Measurements from ENCODE around the gene PLA2G15. TPM values are rescaled to one million over a fixed set of nuclear protein-coding genes. Genes with fewer than 3 reads are reported as not detected.

Gene PLA2G15
- total and polyA plus RNA-seq, 2 of the 13 experiments (the other 11 are each of a cell fraction or from before 2014, with no cell fraction given) = 14.4 to 23.7 TPM

DNA sequence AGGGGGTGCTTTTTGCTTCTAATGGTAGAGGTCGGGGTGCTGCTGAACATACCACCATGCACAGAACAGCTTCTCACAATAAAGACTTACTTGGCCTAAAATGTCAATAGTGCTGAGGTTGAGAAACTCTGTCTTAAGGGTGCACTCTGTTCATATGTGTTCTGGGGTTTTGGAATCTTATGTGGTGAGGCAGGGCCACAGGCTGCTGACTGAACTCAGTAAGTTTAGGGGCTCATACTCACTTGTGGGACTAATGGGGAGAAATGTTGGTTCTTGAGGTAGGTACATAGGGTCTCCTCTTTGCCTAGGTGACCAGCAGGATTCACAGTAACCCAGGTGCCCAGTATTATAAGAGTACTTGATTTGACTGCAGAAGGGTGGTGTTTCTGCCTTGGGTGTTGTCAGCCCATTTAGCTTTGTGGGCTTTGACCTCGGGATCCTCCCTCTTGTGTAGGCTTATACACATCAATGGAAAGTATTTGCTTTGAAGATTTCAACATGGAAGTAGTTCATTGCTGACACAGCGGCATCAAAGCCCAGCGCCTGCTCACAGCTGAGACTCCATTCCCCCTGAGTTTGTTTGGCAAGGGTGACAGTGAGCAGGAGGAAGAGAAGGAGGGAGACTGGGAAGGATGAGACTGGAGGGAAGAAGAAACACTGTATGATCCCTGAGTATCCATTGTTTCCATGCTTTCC, 36.3 kb downstream of the PLA2G15 start (continued):
- TF ChIP-seq, protein P1, sequence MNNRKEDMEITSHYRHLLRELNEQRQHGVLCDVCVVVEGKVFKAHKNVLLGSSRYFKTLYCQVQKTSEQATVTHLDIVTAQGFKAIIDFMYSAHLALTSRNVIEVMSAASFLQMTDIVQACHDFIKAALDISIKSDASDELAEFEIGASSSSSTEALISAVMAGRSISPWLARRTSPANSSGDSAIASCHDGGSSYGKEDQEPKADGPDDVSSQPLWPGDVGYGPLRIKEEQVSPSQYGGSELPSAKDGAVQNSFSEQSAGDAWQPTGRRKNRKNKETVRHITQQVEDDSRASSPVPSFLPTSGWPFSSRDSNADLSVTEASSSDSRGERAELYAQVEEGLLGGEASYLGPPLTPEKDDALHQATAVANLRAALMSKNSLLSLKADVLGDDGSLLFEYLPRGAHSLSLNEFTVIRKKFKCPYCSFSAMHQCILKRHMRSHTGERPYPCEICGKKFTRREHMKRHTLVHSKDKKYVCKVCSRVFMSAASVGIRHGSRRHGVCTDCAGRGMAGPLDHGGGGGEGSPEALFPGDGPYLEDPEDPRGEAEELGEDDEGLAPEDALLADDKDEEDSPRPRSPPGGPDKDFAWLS (CRISPR knock-in tag; IDR thresholded peaks at IDR 0.05; ENCODE audit: borderline replicate concordance) = peak; percentile 29; the same call in 1 of the 2 replicates
- no peak for TF ChIP-seq ZNF30 (CRISPR knock-in tag; IDR thresholded peaks at IDR 0.05)
- TF ChIP-seq GFI1 (CRISPR knock-in tag; IDR thresholded peaks at IDR 0.05; ENCODE audit: borderline replicate concordance) = peak; percentile 87
- TF ChIP-seq, protein P2, sequence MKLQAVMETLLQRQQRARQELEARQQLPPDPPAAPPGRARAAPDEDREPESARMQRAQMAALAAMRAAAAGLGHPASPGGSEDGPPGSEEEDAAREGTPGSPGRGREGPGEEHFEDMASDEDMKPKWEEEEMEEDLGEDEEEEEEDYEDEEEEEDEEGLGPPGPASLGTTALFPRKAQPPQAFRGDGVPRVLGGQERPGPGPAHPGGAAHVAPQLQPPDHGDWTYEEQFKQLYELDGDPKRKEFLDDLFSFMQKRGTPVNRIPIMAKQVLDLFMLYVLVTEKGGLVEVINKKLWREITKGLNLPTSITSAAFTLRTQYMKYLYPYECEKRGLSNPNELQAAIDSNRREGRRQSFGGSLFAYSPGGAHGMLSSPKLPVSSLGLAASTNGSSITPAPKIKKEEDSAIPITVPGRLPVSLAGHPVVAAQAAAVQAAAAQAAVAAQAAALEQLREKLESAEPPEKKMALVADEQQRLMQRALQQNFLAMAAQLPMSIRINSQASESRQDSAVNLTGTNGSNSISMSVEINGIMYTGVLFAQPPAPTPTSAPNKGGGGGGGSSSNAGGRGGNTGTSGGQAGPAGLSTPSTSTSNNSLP (IDR thresholded peaks at IDR 0.05; ENCODE audit: low read depth, low read length) = peak; percentile 85
- TF ChIP-seq KDM2A (CRISPR knock-in tag; IDR thresholded peaks at IDR 0.05; ENCODE audit: borderline replicate concordance, low read depth) = 0 out of 2 replicates have a peak, but pooled peaks have one; percentile 54
- TF ChIP-seq ZNF430 (CRISPR knock-in tag; IDR thresholded peaks at IDR 0.05) = no peak; the same call in none of the 2 replicates
- no peak for TF ChIP-seq HNRNPH1 (optimal IDR thresholded peaks at IDR 0.05; ENCODE audit: low read depth, low read length)
- TF ChIP-seq ZNF572 (CRISPR knock-in tag; IDR thresholded peaks at IDR 0.05) = no peak
- no peak for TF ChIP-seq KDM5B (CRISPR knock-in tag; IDR thresholded peaks at IDR 0.05; ENCODE audit: borderline replicate concordance)
- TF ChIP-seq ZNF749 (CRISPR knock-in tag; IDR thresholded peaks at IDR 0.05; ENCODE audit: borderline replicate concordance) = no peak
- no peak for TF ChIP-seq KLF13 (CRISPR knock-in tag; IDR thresholded peaks at IDR 0.05)
- peak; percentile 40; the same call in 1 of the 2 replicates for TF ChIP-seq TFDP1 (CRISPR knock-in tag; IDR thresholded peaks at IDR 0.05; ENCODE audit: borderline replicate concordance)
- TF ChIP-seq ATF5 (CRISPR knock-in tag; IDR thresholded peaks at IDR 0.05; ENCODE audit: low read depth) = no peak
- TF ChIP-seq, protein P3, sequence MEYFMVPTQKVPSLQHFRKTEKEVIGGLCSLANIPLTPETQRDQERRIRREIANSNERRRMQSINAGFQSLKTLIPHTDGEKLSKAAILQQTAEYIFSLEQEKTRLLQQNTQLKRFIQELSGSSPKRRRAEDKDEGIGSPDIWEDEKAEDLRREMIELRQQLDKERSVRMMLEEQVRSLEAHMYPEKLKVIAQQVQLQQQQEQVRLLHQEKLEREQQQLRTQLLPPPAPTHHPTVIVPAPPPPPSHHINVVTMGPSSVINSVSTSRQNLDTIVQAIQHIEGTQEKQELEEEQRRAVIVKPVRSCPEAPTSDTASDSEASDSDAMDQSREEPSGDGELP (IDR thresholded peaks at IDR 0.05; ENCODE audit: borderline replicate concordance, low read depth) = peak; percentile 99
- peak; percentile 50; the same call in 1 of the 2 replicates for TF ChIP-seq MYC (CRISPR knock-in tag; IDR thresholded peaks at IDR 0.05; ENCODE audit: borderline replicate concordance)
- no peak for TF ChIP-seq ZNF615 (CRISPR knock-in tag; IDR thresholded peaks at IDR 0.05; ENCODE audit: borderline replicate concordance)
- TF ChIP-seq ZNF609 (CRISPR knock-in tag; IDR thresholded peaks at IDR 0.05; ENCODE audit: borderline replicate concordance) = peak; percentile 97

Data from HepG2 (cell line).